Middle frontal gyrus (tissue), 1 donor: ENCODE results near the gene PHYHIPL.

Experiments
- DNase-seq: peaks from one replicate; pipeline ENCODE4 v3.0.0-alpha.2; 2015; ENCODE audit warnings: low spot score; ENCODE audit errors: extremely low spot score

Gene PHYHIPL

DNA sequence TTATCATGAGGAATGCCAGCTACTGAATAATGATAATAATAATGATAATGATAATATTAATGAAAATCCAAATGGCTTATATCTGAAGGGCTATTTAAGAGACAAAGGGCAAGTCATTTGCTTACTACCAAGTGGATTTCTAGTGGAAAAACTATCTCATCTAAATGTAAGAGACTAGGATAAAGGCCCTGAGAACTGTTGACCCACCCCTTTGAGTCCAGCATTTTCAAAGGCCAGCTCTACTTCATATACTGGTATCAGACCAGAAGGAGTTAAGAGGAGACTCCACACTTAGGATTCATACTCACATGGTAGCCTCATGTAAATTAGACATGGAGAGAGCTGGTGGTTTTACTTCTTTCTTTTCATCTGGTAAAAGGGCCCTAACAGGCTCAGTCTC, 76.0 kb downstream of the PHYHIPL start:
- no peak for DNase-seq

GRCh38 chr10:59255463-59255862, 79.0 kb downstream of the PHYHIPL start:
- no peak for DNase-seq

GRCh38 chr10:59257224-59257623, 80.8 kb downstream of the PHYHIPL start:
- no peak for DNase-seq

GRCh38 chr10:59258890-59259289, 82.4 kb downstream of the PHYHIPL start:
- no peak for DNase-seq

DNA sequence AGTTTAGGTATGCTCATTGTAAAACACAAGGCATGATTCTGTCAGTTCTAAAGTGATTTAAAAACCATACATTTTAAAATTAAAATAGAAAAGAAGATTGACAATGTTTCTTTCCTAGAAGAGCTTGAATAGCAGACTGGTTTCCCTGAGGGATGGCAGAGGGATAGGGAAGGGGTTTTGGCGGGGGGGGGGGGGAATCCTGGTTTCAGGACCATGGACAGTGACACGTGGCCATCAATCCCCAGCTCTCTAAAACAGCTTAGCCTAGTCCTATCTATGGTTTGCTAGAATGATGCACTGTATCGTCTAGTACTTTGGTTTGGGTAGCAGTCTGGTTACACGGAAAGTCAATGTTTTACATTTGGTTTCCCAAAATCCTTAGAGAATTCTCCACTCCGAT, 88.7 kb downstream of the PHYHIPL start:
- DNase-seq: no peak

DNA sequence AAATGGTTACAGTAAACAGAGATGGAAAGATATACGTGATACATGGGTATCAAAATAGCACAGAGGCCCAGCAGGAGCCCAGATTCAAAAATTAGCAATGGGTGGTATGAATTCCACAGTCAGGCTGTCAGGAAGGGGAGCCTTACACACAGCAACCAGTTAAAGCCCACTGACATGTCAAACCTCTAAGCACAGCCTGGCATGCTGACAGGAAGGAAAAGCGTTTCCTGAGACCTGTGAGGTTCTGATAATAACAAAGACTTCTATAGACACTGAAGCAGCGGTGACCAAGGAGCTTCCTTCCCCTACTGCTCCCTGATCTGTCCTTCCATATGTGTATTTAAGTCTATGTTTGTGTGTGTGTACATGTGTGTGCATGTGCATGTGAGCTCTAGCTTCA, 89.9 kb downstream of the PHYHIPL start:
- no peak for DNase-seq

GRCh38 chr10:59268460-59268859, 92.0 kb downstream of the PHYHIPL start:
- DNase-seq: no peak

DNA sequence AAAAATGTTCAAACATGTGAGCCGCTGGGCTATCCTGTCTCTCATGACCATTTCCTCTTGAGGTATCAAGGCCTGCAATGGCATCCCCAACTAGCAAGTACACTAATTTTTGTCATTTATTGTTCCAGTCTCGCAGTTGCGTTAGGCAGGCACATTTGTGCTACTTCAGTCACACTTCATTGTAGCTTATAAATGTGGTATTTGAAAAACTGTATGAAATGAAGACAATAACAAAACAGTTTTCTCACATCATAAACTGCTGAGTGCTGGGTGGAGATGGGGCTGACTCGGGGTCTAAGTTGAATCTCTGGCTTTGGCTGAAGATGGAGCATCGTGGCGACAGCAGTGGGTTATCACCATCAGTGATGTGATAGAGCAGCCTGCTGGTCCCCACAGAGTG, 93.2 kb downstream of the PHYHIPL start:
- DNase-seq: no peak

DNA sequence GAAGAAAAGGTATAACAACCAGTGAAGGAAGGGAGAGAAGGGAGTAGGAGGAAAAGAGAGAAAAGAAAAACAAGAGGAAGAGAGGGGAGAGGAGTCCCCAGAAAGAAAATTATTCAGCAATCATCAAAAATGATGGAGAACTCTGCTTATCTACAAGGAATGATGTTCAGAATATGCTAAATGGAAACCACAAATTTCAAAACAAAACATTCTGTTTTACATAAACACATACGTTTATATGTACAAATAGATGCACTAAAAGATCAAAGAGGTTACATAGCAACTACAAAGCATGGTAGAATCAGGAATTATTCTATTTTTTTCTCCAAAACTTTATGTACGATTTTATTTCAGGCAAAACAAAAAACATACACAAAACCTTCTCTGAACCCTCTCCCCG, 94.0 kb downstream of the PHYHIPL start:
- no peak for DNase-seq

DNA sequence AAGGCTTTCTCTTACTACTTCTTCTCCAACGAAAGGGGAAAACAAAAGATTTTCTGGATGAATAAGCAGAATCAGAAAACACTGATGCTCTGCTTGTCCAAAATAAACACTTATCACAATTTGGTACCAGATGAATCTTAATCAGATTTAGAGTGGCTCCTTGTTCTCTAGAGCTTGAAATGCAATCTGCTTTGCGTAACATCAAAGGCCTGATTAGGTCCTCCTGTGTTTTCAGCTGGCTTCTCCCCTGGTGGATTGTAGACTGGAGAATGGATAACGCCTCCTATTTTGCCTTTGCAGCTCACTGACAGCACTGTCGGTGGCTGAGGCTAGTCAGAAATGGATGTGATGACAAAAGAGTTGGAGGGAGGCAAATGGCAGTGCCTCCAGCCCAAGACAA, 94.7 kb downstream of the PHYHIPL start:
- no peak for DNase-seq

DNA sequence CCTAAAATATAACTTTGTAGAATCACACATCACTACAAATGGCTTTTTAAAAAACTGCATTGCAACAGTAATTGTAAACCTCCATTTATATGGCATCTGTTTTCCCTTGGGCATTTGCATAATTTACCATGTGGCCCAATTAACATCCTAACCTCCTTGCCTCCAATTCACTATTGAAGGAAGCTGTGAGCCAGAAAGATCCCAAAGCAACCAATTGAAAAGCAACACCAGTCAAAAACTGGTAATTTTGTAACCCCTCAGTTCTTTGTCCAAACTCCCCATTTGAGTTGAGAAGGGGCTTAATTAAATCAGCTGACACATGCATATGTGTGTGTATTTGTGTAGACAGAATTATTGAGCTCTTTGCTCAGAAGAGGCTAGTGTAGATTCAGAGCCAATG, 95.6 kb downstream of the PHYHIPL start:
- no peak for DNase-seq

- DNase-seq: no peak
Observed at GRCh38 chr10:59273445-59273844, 97.0 kb downstream of the PHYHIPL start.

DNA sequence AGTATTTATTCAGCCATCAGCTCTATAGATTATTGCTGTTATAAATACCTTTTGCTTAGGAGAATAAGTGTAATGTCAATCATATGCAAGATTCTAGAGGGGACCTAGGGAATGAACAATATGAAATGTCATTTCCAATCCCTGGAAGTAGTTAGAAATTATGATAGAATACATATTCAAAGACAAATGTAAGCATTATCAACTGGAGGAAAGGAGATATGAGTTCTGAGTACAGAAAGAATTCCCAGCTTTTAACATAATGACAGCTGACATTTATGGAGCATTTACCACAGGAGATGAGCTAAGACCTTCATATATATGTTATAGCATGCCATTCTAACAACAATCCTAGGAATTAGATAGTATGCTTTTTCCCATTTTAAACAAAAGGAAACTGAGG, 99.7 kb downstream of the PHYHIPL start:
- no peak for DNase-seq

DNA sequence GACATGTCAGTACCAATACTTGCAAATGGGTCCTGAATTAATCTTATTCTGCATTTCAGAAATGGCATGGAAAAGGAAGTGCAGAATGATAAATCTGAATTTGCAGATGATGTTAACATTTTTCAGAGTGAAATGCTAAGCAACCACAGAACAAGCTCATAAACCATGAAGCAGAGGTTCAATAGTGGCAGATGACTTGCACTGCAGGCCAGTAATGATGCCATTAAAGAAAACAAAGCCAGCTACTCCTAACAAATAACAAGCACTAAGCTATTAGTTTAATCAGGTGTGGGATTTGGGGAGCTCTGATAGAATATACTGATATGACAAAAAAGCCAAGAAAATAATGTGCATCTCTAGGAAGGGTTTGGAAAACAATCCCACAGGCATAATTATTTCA, 100.5 kb downstream of the PHYHIPL start:
- DNase-seq: no peak

DNA sequence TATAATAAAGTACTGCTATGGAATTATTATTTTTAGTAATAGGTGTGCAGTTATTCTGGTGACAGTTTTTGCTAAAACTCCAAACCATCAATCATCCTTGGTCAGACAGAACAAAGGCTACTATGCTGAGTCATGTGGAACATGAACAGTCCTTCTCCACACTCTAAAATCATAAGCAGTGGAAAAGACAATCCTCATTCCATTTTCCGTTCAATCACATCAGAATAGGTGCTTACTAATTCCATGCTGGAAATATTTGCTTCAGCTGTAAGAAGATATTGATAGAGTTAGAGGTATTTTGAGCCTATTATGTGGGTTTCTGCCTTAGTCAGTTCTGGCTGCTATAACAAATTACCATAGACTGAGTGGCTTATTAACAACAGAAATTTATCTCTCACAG, 103.0 kb downstream of the PHYHIPL start:
- DNase-seq: no peak

DNA sequence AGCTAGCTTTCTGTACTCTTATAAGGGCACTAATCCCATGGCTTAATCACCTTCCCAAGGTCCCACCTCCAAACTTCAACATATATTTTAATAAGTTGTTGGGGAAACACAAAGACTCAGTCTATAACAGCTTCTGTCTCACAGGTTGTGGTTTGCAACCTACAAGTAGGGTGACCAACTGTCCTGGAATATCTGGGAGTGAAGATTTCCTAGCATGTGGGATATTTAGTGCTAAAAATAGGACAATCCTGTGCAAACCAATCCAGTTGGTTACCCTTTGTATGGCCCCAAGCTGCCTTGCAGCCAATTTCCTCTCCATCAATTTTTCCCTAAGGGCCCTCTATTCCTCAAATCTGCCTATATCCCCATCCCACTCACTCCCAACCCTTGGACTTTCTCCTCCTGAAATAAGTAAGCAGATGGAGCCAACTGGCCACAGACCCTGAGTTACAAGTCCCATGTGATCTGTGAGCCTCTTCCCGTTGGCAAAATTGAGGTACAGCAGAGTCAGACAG, 103.6 kb downstream of the PHYHIPL start:
- no peak for DNase-seq

DNA sequence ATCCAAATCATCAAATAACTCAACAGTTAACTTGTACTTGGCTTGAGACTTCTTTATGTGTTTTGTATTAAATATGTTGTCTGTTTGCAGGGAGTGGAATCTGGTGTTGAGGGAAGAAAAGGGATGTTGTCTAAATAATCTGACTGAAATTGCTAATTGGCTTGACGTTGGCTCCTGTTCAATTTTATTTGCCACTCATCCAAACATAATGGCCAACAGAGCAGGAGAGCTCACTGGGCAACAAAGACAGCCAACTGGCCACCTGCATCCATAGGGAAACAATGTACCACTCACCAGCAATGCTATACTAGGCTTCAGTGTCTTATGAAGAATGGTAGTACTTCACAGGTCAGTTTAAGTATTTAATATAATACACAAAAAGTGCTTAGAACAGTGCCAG, 105.4 kb downstream of the PHYHIPL start:
- no peak for DNase-seq

DNA sequence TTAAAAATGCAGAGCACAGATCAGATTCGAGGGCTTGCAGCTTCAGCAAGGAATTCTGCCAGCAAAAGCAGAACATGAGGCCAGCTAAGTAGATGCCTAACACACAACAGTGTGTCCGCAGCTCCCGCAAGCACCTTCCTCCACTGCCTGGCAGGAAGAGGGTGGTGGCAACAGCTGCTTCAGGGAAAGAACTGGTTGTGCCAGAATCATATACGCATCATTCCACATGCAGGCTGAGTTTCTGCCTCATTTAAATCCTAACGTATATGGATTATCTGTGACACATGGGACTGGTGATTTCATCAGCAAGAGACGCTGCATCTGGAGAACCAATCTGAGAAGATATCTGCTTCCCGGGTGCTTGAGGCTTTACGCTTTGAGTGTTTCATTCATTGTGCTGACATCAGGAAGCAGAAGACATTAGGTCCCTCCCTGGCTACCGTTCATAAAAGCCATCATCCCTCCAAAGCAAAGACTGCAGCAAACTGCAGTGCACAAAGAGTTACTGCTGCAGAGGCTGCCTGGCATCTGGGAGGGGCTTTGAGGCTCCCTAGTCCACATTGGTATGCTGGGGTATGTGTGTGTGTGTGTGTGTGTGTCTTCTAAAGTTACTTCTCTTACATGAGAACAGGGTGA, 107.1 kb downstream of the PHYHIPL start:
- DNase-seq: no peak

DNA sequence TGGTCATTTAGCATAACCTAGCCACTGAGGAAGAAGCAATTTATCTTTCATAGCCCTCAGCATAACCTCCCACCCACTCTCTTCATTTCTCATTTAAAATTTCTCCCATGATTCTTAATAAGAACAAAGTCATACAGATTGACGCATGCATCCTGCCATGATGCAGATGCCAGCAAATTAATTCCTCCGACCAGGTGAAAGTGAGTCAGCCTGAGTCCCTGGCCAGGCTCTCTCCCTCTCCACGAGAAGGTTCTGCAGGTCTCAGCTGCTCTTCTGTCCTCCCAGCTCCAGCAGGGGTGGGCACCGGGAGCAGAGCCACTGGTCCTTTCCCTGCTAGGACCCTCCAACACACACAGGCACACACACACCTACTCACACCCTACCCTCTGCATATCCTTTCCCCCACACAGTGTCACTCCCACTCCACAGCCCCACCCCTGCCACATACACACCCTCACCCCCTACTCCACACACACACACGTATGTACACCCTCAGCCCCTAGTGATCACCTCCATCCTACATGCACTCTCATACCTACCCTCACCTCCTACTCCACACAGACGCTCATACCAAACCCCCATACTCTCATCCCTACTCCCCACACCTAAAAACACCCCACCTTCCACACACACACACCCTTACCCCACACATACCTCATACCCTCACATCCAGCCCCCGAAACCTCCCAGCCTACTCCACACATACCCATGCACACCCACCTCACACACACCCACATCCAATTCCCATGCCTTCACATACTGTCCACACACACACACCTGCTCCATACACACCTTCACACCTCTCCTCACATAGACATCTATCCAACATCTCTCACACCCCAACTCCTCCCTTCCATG, 107.9 kb downstream of the PHYHIPL start:
- no peak for DNase-seq

DNA sequence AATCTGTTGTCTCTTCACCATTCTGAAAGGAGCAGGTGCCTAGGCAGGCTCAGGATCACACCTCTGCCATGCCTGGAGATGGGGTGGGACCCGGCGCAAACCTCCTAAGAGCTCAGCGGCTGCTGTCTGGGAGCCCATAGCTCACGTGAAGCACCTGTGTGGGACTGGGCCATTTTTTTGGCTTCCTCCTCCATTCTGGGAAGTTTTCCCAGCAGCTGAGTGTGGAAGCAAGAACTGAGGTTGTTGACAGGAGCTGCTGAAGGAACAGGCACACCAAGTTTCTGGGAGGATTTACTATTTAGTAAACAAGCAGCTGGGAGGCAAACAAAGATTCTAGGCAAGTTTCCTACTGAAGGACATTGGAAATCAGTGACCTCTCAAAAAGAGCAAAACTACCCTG, 108.6 kb downstream of the PHYHIPL start:
- DNase-seq: no peak

GRCh38 chr10:59285848-59286247, 109.4 kb downstream of the PHYHIPL start:
- DNase-seq: no peak

- DNase-seq: peak; percentile 55
Observed at GRCh38 chr10:59287587-59288255, 111.3 kb downstream of the PHYHIPL start.
